Gastrocnemius medialis (tissue), 4 donors: ENCODE data around the gene ZNF451.
"Not testable (repeated sequence)": the region's sequence is repeated elsewhere in the genome, so short reads cannot be mapped to it uniquely, and the experiment has no call there.

ENCODE experiments used
- CTCF ChIP-seq, 5 experiments: fragments of 450-650 bp in 3 of 5; fragments of 200-600 bp in 2 of 5; sonication (generic) in 2 of 5; IDR thresholded peaks in 4 of 5; conservative IDR thresholded peaks in 1 of 5; 1 replicate in 4 of 5; 2 replicates in 1 of 5; pipeline ENCODE4 v1.5.1; 2016 to 2019; ENCODE audit warnings: antibody characterized with exemption in 5 of 5, mild to moderate bottlenecking in 3 of 5, moderate library complexity in 3 of 5
- POLR2A ChIP-seq, 2 donors: fragments of 450-650 bp; IDR thresholded peaks; one replicate each; pipeline ENCODE4 v1.6.1; 2017; ENCODE audit warnings: antibody characterized with exemption in 2 of 2, mild to moderate bottlenecking in 2 of 2, moderate library complexity in 2 of 2

- not testable (repeated sequence) for TF ChIP-seq CTCF (IDR thresholded peaks at IDR 0.05 in 4 of 5, conservative IDR thresholded peaks at IDR 0.05 in 1 of 5); POLR2A (IDR thresholded peaks at IDR 0.05)
Observed at GRCh38 chr6:57091375-57091774, 1.4 kb downstream of the ZNF451 start.
